PC-9 (cell line): Measurements from ENCODE around the gene ADARB2.

Experiments used
- EZH2 ChIP-seq: fragments of 200-600 bp; sonication (generic); IDR thresholded peaks from 2 replicates; pipeline ENCODE4 v1.8.0; 2017; ENCODE audit warnings: antibody characterized with exemption, low read depth
- TF ChIP-seq, protein P1 (sequence below): fragments of 200-600 bp; sonication (generic); conservative IDR thresholded peaks from 2 replicates; pipeline ENCODE4 v1.6.1; 2017; ENCODE audit warnings: mixed run types, antibody characterized with exemption, mild to moderate bottlenecking, moderate library complexity

DNA sequence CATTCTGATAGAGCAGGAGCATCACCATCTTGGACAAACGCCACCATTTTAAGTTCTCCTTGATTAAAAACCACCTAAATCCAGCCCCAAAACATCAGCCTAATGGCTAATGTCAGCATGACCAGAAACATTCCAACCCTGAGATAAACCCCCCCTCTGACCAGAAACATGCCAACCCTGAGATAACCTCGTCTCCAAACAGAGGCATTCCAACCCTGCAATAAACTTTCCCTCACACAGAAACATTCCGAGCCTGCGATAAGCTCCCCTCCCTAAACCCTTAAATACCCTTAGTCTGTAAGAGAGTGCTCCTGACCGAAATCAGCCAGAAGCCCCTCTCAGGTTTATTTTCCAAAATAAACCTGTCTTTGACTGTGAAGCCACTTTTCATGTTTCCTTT, 76.5 kb downstream of the ADARB2 start:
- TF ChIP-seq, protein P1, sequence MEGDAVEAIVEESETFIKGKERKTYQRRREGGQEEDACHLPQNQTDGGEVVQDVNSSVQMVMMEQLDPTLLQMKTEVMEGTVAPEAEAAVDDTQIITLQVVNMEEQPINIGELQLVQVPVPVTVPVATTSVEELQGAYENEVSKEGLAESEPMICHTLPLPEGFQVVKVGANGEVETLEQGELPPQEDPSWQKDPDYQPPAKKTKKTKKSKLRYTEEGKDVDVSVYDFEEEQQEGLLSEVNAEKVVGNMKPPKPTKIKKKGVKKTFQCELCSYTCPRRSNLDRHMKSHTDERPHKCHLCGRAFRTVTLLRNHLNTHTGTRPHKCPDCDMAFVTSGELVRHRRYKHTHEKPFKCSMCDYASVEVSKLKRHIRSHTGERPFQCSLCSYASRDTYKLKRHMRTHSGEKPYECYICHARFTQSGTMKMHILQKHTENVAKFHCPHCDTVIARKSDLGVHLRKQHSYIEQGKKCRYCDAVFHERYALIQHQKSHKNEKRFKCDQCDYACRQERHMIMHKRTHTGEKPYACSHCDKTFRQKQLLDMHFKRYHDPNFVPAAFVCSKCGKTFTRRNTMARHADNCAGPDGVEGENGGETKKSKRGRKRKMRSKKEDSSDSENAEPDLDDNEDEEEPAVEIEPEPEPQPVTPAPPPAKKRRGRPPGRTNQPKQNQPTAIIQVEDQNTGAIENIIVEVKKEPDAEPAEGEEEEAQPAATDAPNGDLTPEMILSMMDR, result no peak
- TF ChIP-seq EZH2, result no peak
